ENCODE data around the gene PPP1R16B.

- TF ChIP-seq CTCF (IDR thresholded peaks at IDR 0.05; ENCODE audit: insufficient read depth, low read length, poor library complexity, severe bottlenecking): no peak
- TF ChIP-seq EZH2phosphoT487 (conservative IDR thresholded peaks at IDR 0.05; ENCODE audit: low read length): no peak
Measured at GRCh38 chr20:38830356-38830755, 24.9 kb downstream of the PPP1R16B start.

Data from SU-DHL-6 (cell line).